IMR-90 (cell line): ENCODE data around the gene MCL1. TPM values are rescaled to one million over a fixed set of nuclear protein-coding genes. Genes with fewer than 3 reads are reported as not detected.

Experiments
- ATAC-seq: fragments of 200-7000 bp; cut with Tn5 transposase; 2 replicates; pipeline ENCODE4 v1.9.1; 2020; ENCODE audit warnings: low read depth, mild to moderate bottlenecking, moderate library complexity
- BruUV-seq: library from RNA; stranded (reverse); fragments of 400-500 nt; replicated peaks from 2 replicates; lab custom pipeline; 2021; lab: Mats Ljungman, UMichigan
- CTCF ChIA-PET: fragments of 300-600 bp; formaldehyde crosslinking; extraction: SDS; loops from one replicate; lab custom pipeline; 2021; ENCODE audit warnings: antibody characterized with exemption; lab: Yijun Ruan, JAX
- POLR2A ChIA-PET: fragments of 300-600 bp; sonication (Branson Sonifier 250); formaldehyde crosslinking; loops from one replicate; lab custom pipeline; 2022; ENCODE audit warnings: antibody characterized with exemption; ENCODE audit not compliant: unreplicated experiment; lab: Charles Lee
- DNase-seq: peaks from one replicate; pipeline ENCODE4 v3.0.0; 2013
- H2AFZ ChIP-seq: replicated peaks from 2 replicates; pipeline ENCODE3; 2013; ENCODE audit warnings: low read length, mild to moderate bottlenecking; ENCODE audit not compliant: poor library complexity
- H2AK5ac ChIP-seq: 2 replicates; pipeline ENCODE4 v1.6.1; 2013; ENCODE audit warnings: low read depth, low read length, inconsistent platforms
- H2AK9ac ChIP-seq: replicated peaks from 2 replicates; pipeline ENCODE3; 2013; ENCODE audit warnings: mild to moderate bottlenecking, low read depth, low read length, moderate library complexity; ENCODE audit not compliant: poor library complexity
- H2BK120ac ChIP-seq: 2 replicates; pipeline ENCODE4 v1.6.1; 2013; ENCODE audit warnings: low read depth, low read length, inconsistent platforms
- H2BK15ac ChIP-seq: 3 replicates; pipeline ENCODE4 v1.6.1; 2013; ENCODE audit warnings: low read depth, low read length, inconsistent platforms
- H2BK20ac ChIP-seq: 2 replicates; pipeline ENCODE4 v1.6.1; 2013; ENCODE audit warnings: low read depth, mild to moderate bottlenecking, inconsistent platforms, low read length, moderate library complexity
- H2BK5ac ChIP-seq: 2 replicates; pipeline ENCODE4 v1.6.1; 2013; ENCODE audit warnings: mild to moderate bottlenecking, low read depth, low read length, inconsistent platforms; ENCODE audit not compliant: poor library complexity, severe bottlenecking
- H3K14ac ChIP-seq: replicated peaks from 2 replicates; pipeline ENCODE4 v1.6.1; 2013; ENCODE audit warnings: low read depth, low read length, inconsistent platforms
- H3K18ac ChIP-seq: 2 replicates; pipeline ENCODE4 v1.6.1; 2013; ENCODE audit warnings: low read depth, low read length, control low read depth
- H3K23ac ChIP-seq: 2 replicates; pipeline ENCODE4 v1.6.1; 2013; ENCODE audit warnings: low read depth, low read length, inconsistent platforms
- H3K27ac ChIP-seq: 2 replicates; pipeline ENCODE4 v1.5.1; 2013; ENCODE audit warnings: mild to moderate bottlenecking, control low read depth, low read length; ENCODE audit not compliant: insufficient read depth
- H3K27me3 ChIP-seq: 2 replicates; pipeline ENCODE4 v1.6.1; 2013; ENCODE audit warnings: low read length; ENCODE audit not compliant: control insufficient read depth, insufficient read depth
- H3K36me3 ChIP-seq: 2 replicates; pipeline ENCODE4 v1.6.1; 2013; ENCODE audit warnings: low read length, mixed read lengths; ENCODE audit not compliant: control insufficient read depth, insufficient read depth
- H3K4ac ChIP-seq: 2 replicates; pipeline ENCODE4 v1.6.1; 2013; ENCODE audit warnings: low read depth, low read length, inconsistent platforms
- H3K4me1 ChIP-seq: 2 replicates; pipeline ENCODE4 v1.6.1; 2013; ENCODE audit warnings: low read length, mixed read lengths; ENCODE audit not compliant: control insufficient read depth, insufficient read depth
- H3K4me2 ChIP-seq: 2 replicates; pipeline ENCODE4 v1.6.1; 2013; ENCODE audit warnings: low read depth, mild to moderate bottlenecking, control low read depth, low read length, moderate library complexity
- H3K4me3 ChIP-seq: 2 replicates; pipeline ENCODE4 v1.5.1; 2013; ENCODE audit warnings: low read depth, mild to moderate bottlenecking, control low read depth, low read length, moderate library complexity; ENCODE audit not compliant: insufficient read depth
- H3K56ac ChIP-seq: 2 replicates; pipeline ENCODE4 v1.6.1; 2013; ENCODE audit warnings: low read length, inconsistent platforms; ENCODE audit not compliant: insufficient read depth; ENCODE audit errors: extremely low read depth
- H3K79me1 ChIP-seq, 2 experiments: 2 replicates each; pipeline ENCODE4 v1.6.1; 2013; ENCODE audit warnings: low read length in 2 of 2, inconsistent platforms in 1 of 2, low read depth in 1 of 2
- H3K9ac ChIP-seq: 2 replicates; pipeline ENCODE4 v1.6.1; 2013; ENCODE audit warnings: low read depth, low read length, control low read depth
- H3K9me1 ChIP-seq: 2 replicates; pipeline ENCODE4 v1.6.1; 2013; ENCODE audit warnings: low read length, inconsistent platforms; ENCODE audit not compliant: insufficient read depth
- H3K9me3 ChIP-seq: 2 replicates; pipeline ENCODE4 v1.6.1; 2013; ENCODE audit warnings: low read length; ENCODE audit not compliant: control insufficient read depth, insufficient read depth
- H4K20me1 ChIP-seq: 2 replicates; pipeline ENCODE4 v1.6.1; 2013; ENCODE audit warnings: low read length, inconsistent platforms; ENCODE audit not compliant: insufficient read depth
- H4K5ac ChIP-seq: 2 replicates; pipeline ENCODE4 v1.6.1; 2013; ENCODE audit warnings: mild to moderate bottlenecking, low read depth, low read length, control low read depth
- H4K8ac ChIP-seq, 2 experiments: 2 replicates each; pipeline ENCODE4 v1.6.1; 2013; ENCODE audit warnings: low read depth in 2 of 2, low read length in 2 of 2, control low read depth in 1 of 2, inconsistent platforms in 1 of 2
- H4K91ac ChIP-seq: 2 replicates; pipeline ENCODE4 v1.6.1; 2013; ENCODE audit warnings: low read depth, low read length, inconsistent platforms; ENCODE audit not compliant: insufficient read depth
- BHLHE40 ChIP-seq: fragments of 150-350 bp; IDR thresholded peaks from 2 replicates; pipeline ENCODE4 v1.6.1; 2016; ENCODE audit warnings: mild to moderate bottlenecking, low read depth, low read length
- CEBPB ChIP-seq: IDR thresholded peaks from 2 replicates; pipeline ENCODE4 v1.6.1; 2012; ENCODE audit warnings: low read depth, low read length, improper control_type of control experiment
- CTCF ChIP-seq: conservative IDR thresholded peaks from 2 replicates; pipeline ENCODE4 v1.5.1; 2012; ENCODE audit warnings: mild to moderate bottlenecking, low read depth, low read length, improper control_type of control experiment
- FOS ChIP-seq: fragments of 150-350 bp; IDR thresholded peaks from 2 replicates; pipeline ENCODE4 v1.6.1; 2016; ENCODE audit warnings: low read depth, low read length
- MAFK ChIP-seq: IDR thresholded peaks from 2 replicates; pipeline ENCODE4 v1.6.1; 2012; ENCODE audit warnings: low read depth, low read length, improper control_type of control experiment
- MAZ ChIP-seq: IDR thresholded peaks from 2 replicates; pipeline ENCODE4 v1.6.1; 2012; ENCODE audit warnings: low read depth, mild to moderate bottlenecking, low read length, improper control_type of control experiment, moderate library complexity, borderline replicate concordance
- RAD21 ChIP-seq: IDR thresholded peaks from 2 replicates; pipeline ENCODE4 v1.6.1; 2012; ENCODE audit warnings: low read length, improper control_type of control experiment
- SMC3 ChIP-seq: fragments of 150-350 bp; IDR thresholded peaks from 2 replicates; pipeline ENCODE4 v1.6.1; 2016; ENCODE audit warnings: low read depth, mild to moderate bottlenecking, antibody characterized with exemption, low read length, moderate library complexity
- WGBS, 2 experiments: methylation state at CpG; one replicate each; pipeline versions ENCODE4 v1.1.5 to v1.1.7; 2013; ENCODE audit warnings: missing lambda C conversion rate in 2 of 2; ENCODE audit not compliant: insufficient read length in 1 of 2; ENCODE audit errors: extremely low coverage in 2 of 2; 5-methylcytosine and 5-hydroxymethylcytosine counted together
- dilution Hi-C: fragments of 300-500 bp; cut with HindIII; formaldehyde crosslinking; loops from one replicate; pipeline ENCODE4 v1.14.3; 2018; ENCODE audit warnings: low sequenced_read_pairs; ENCODE audit not compliant: unreplicated experiment
- in situ Hi-C: fragments of 300-500 bp; cut with MboI; formaldehyde crosslinking; loops from 3 replicates; pipeline ENCODE4 v1.14.3; 2019; ENCODE audit warnings: low sequenced_read_pairs, inconsistent platforms, mixed read lengths
- intact Hi-C: fragments of 100-400 bp; cut with micrococcal nuclease; formaldehyde crosslinking; loops from 2 replicates; pipeline ENCODE4 v1.10.0; 2022
- polyA plus RNA-seq, 3 experiments: library from polyadenylated mRNA; depleted of rRNA; stranded (reverse); fragments of >200 nt; gene quantifications; 2 replicates each; pipeline ENCODE4 v1.2.3, GENCODE V29; 2012; ENCODE audit warnings: low replicate concordance in 1 of 3
- total RNA-seq: library from RNA; depleted of rRNA; stranded (reverse); fragments of >200 nt; gene quantifications from 2 replicates; pipeline ENCODE4 v1.2.3, GENCODE V29; 2012

The MCL1 gene
- total and polyA plus RNA-seq, 2 of the 4 experiments (the other 2 are of a cell fraction): 79.5 to 142 TPM

GRCh38 chr1:150560011-150560438 is 19.4 kb downstream of the MCL1 start:
- Histone ChIP-seq H3K9me3 (no peaks in the 10 kb centered on the region), H3K4me3 (no peak overlapping the region), H2BK120ac (no peak overlapping the region; the same call in 1 of the 2 replicates), H3K27me3 (no peaks in the 10 kb centered on the region), H3K4me1 (peaks cover 26% of the 10 kb centered on the region), H4K8ac (peak overlapping the region in 1 of 2 experiments; percentile 42; a peak in 1 of 4 replicates), H3K36me3 (peaks cover 5% of the 10 kb centered on the region), H3K9ac (no peak overlapping the region), H3K56ac (no peak overlapping the region), H4K5ac (no peak overlapping the region), H2BK5ac (no peak overlapping the region), H3K4ac (peak overlapping the region; percentile 97), H4K20me1 (peaks cover 21% of the 10 kb centered on the region), H2AFZ (peak overlapping the region; percentile 16), H3K18ac (no peak overlapping the region), H4K91ac (0 out of 2 replicates have a peak overlapping the region, but pooled peaks have one; percentile 30), H3K9me1 (peaks cover 24% of the 10 kb centered on the region), H2AK9ac (peak overlapping the region; percentile 96), H3K79me1 (peaks cover 12 to 80% of the 10 kb centered on the region in 2 experiments), H3K14ac (peak overlapping the region; percentile 31; the same call in 1 of the 2 replicates), H2AK5ac (peak overlapping the region; percentile 89), H2BK20ac (no peak overlapping the region), H3K4me2 (no peak overlapping the region), H2BK15ac (peak overlapping the region; percentile 42; the same call in 2 of the 3 replicates), H3K23ac (peak overlapping the region; percentile 64; the same call in 1 of the 2 replicates), H3K27ac (no peak overlapping the region)
- DNase-seq: no peak
- in situ Hi-C loops: loop anchor here (10.0 kb wide), 1 partner anchor 245 kb away; the partner anchor contains the start of gene CTSK
- ChIA-PET CTCF (interaction anchor here (0.7 to 2.1 kb wide), 5 partner anchors 55 to 253 kb away, joined by 3 to 7 read pairs (median 5); partner anchors contain the start of gene ENSA), POLR2A (no interaction called here)
- WGBS, 2 experiments: 18% methylated on average over 5 of the region's 9 CpGs; no CpG with 5 or more reads in 1 of the 2 experiments
- no TSS peak for BruUV-seq
- TF ChIP-seq SMC3 (peak; percentile 61), RAD21 (peak; percentile 57), BHLHE40 (no peak), CTCF (peak; percentile 75), MAZ (peak; percentile 42; the same call in 1 of the 2 replicates), CEBPB (no peak), MAFK (no peak), FOS (no peak)
- dilution Hi-C loops: no loop called here
- intact Hi-C loops: loop anchor here (5.0 to 10.0 kb wide), 6 partner anchors 73 to 445 kb away; partner anchors contain the start of genes ARNT, CA14, GOLPH3L and MINDY1
- no peak for ATAC-seq
